K562 (cell line): ENCODE results near the gene SAXO2.
A peak's percentile ranks its signal among the peaks of the same experiment; 100 is the strongest.

Experiments used
- ARNT ChIP-seq, 2 experiments: fragments of 450-650 bp; IDR thresholded peaks; 2 replicates each; pipeline ENCODE4 v1.6.1; 2016; ENCODE audit warnings: mild to moderate bottlenecking in 1 of 2
- ATF7 ChIP-seq: fragments of 450-650 bp; IDR thresholded peaks from 2 replicates; pipeline ENCODE4 v1.7.1; 2014; ENCODE audit warnings: mild to moderate bottlenecking, moderate library complexity
- MLX ChIP-seq, 2 experiments: fragments of 450-650 bp in 1 of 2; sonication (generic) in 1 of 2; formaldehyde crosslinking; conservative IDR thresholded peaks; 2 replicates each; pipeline versions ENCODE4 v1.4.0 to v1.8.1; 2020 to 2022; ENCODE audit warnings: mild to moderate bottlenecking in 1 of 2, missing genetic modification reagents in 1 of 2
- NCOA6 ChIP-seq: fragments of 450-650 bp; IDR thresholded peaks from 2 replicates; pipeline ENCODE4 v1.6.1; 2017; ENCODE audit warnings: mild to moderate bottlenecking
- NR2F6 ChIP-seq: fragments of 450-650 bp; formaldehyde crosslinking; IDR thresholded peaks from 2 replicates; pipeline ENCODE4 v1.4.0; 2020; ENCODE audit warnings: mild to moderate bottlenecking
- RCOR1 ChIP-seq, 2 experiments: IDR thresholded peaks; 2 replicates each; pipeline ENCODE4 v1.6.1; 2012; ENCODE audit warnings: low read depth in 2 of 2, low read length in 2 of 2, borderline replicate concordance in 1 of 2, improper control_type of control experiment in 1 of 2
- RFX5 ChIP-seq: IDR thresholded peaks from 2 replicates; pipeline ENCODE4 v1.6.1; 2011; ENCODE audit warnings: low read depth, mild to moderate bottlenecking, improper control_type of control experiment, low read length
- SRSF9 ChIP-seq: fragments of 200-400 bp; formaldehyde crosslinking; IDR thresholded peaks from 2 replicates; pipeline ENCODE4 v1.6.1; 2017; ENCODE audit warnings: low read depth, low read length, borderline replicate concordance
- TCF15 ChIP-seq: fragments of 250-450 bp; sonication (Bioruptor Pico); IDR thresholded peaks from 2 replicates; pipeline ENCODE4 v1.8.0; 2022; ENCODE audit warnings: moderate library complexity, mild to moderate bottlenecking, inconsistent platforms
- ZNF277 ChIP-seq: fragments of 250-450 bp; sonication (Bioruptor Pico); IDR thresholded peaks from 2 replicates; pipeline ENCODE4 v1.8.0; 2022; ENCODE audit warnings: inconsistent platforms, mild to moderate bottlenecking, moderate library complexity, borderline replicate concordance

DNA sequence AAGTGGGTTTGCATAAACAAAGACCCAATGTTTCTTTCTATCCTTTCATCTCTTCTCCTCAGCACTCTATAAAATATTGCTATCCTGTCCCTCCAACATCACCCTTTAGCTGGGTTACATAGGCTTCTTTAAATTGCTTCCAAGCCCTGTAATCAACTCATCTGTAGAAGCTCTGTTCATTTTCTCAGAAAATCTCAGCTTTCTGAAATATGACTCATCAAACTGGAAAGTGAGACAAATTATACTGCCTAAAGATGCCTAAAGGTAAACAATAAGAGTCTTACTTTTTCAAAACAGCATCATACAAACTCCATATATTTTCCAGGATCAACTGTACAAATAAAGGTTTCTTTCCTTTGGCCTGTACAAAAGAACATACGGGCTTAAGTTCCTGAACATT is 33.9 kb upstream of the SAXO2 start:
- TF ChIP-seq NCOA6 (no peak), ATF7 (no peak), SRSF9 (no peak), RCOR1 (IDR thresholded peaks at IDR 0.05; ENCODE audit: borderline replicate concordance in 1 of 2, low read depth in 2 of 2, low read length in 2 of 2) (peak in 1 of 2 experiments; percentile 65; a peak in 1 of 4 replicates), ARNT (IDR thresholded peaks at IDR 0.05) (no peak), RFX5 (no peak), TCF15 (CRISPR knock-in tag) (no peak), ZNF277 (no peak), NR2F6 (CRISPR knock-in tag) (no peak), MLX (CRISPR knock-in tag; conservative IDR thresholded peaks at IDR 0.05) (no peak)
